Type B pancreatic cell (in vitro differentiated cells): ENCODE results near the gene FGD6. TPM values are rescaled to one million over a fixed set of nuclear protein-coding genes. Genes with fewer than 3 reads are reported as not detected.
A peak's percentile ranks its signal among the peaks of the same experiment; 100 is the strongest.

Experiments used
- DNase-seq: peaks from one replicate; pipeline ENCODE4 v3.0.0; 2021; ENCODE audit warnings: mixed read lengths; ENCODE audit not compliant: unreplicated experiment; ENCODE audit errors: extremely low spot score
- H3K27ac Mint-ChIP-seq: 2 replicates; pipeline ENCODE4 v1.8.0; 2021; ENCODE audit warnings: mild to moderate bottlenecking, mixed read lengths
- H3K27me3 Mint-ChIP-seq: 2 replicates; pipeline ENCODE4 v1.8.0; 2021; ENCODE audit warnings: mixed read lengths
- H3K36me3 Mint-ChIP-seq: 2 replicates; pipeline ENCODE4 v1.8.0; 2021; ENCODE audit warnings: mixed read lengths
- H3K4me1 Mint-ChIP-seq: one replicate; pipeline ENCODE4 v1.8.0; 2021; ENCODE audit warnings: mixed read lengths; ENCODE audit not compliant: unreplicated experiment
- H3K4me3 Mint-ChIP-seq: 2 replicates; pipeline ENCODE4 v1.8.0; 2021; ENCODE audit warnings: mild to moderate bottlenecking, mixed read lengths
- H3K9me3 Mint-ChIP-seq: 2 replicates; pipeline ENCODE4 v1.8.0; 2021; ENCODE audit warnings: mixed read lengths
- total RNA-seq: library from RNA; stranded (reverse); gene quantifications from 2 replicates; pipeline ENCODE4 v1.2.1, GENCODE V29; 2021; ENCODE audit warnings: low replicate concordance
- TF ChIP-seq, protein P1 (sequence below): fragments of 200-600 bp; sonication (generic); conservative IDR thresholded peaks from 2 replicates; pipeline ENCODE4 v1.5.0; 2021; ENCODE audit warnings: antibody characterized with exemption, mild to moderate bottlenecking

Gene FGD6
- total RNA-seq, 1 donor from 2014 or later: 27.5 TPM

DNA sequence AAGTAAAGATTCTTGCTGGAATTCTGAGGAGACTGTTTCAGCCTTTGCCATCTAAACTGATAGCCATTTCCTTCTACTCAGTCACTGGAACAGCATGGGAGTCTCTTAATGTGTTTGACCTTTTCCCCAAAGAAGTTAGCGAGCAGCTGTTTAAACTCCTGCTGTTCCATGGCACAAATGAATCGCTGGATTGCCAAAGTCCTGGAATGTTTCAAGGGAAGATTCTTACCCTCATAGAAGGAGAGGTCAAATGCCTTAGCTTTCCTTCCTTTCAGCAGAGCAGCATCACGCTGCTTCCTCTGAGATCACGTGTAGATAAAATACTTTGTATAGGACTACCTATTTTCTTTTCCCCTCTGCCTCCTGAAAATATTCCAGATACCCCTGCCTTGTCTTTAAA, 133.3 kb downstream of the FGD6 start:
- peaks cover 14% of the 10 kb centered on the region for H3K36me3 Mint-ChIP-seq
- H3K27me3 Mint-ChIP-seq: no peaks in the 10 kb centered on the region
- TF ChIP-seq, protein P1, sequence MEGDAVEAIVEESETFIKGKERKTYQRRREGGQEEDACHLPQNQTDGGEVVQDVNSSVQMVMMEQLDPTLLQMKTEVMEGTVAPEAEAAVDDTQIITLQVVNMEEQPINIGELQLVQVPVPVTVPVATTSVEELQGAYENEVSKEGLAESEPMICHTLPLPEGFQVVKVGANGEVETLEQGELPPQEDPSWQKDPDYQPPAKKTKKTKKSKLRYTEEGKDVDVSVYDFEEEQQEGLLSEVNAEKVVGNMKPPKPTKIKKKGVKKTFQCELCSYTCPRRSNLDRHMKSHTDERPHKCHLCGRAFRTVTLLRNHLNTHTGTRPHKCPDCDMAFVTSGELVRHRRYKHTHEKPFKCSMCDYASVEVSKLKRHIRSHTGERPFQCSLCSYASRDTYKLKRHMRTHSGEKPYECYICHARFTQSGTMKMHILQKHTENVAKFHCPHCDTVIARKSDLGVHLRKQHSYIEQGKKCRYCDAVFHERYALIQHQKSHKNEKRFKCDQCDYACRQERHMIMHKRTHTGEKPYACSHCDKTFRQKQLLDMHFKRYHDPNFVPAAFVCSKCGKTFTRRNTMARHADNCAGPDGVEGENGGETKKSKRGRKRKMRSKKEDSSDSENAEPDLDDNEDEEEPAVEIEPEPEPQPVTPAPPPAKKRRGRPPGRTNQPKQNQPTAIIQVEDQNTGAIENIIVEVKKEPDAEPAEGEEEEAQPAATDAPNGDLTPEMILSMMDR: no peak
- H3K27ac Mint-ChIP-seq: peak overlapping the region; percentile 44
- H3K4me1 Mint-ChIP-seq: peaks cover 18% of the 10 kb centered on the region
- H3K9me3 Mint-ChIP-seq: no peaks in the 10 kb centered on the region
- peak overlapping the region; percentile 42 for H3K4me3 Mint-ChIP-seq
- no peak for DNase-seq

GRCh38 chr12:95083471-95083870, 133.8 kb downstream of the FGD6 start:
- peak overlapping the region; percentile 44 for H3K27ac Mint-ChIP-seq
- H3K4me1 Mint-ChIP-seq: peaks cover 18% of the 10 kb centered on the region
- H3K36me3 Mint-ChIP-seq: peaks cover 9% of the 10 kb centered on the region
- no peak for DNase-seq
- peak overlapping the region; percentile 42 for H3K4me3 Mint-ChIP-seq
- H3K9me3 Mint-ChIP-seq: no peaks in the 10 kb centered on the region
- TF ChIP-seq, protein P1: no peak
- no peaks in the 10 kb centered on the region for H3K27me3 Mint-ChIP-seq

DNA sequence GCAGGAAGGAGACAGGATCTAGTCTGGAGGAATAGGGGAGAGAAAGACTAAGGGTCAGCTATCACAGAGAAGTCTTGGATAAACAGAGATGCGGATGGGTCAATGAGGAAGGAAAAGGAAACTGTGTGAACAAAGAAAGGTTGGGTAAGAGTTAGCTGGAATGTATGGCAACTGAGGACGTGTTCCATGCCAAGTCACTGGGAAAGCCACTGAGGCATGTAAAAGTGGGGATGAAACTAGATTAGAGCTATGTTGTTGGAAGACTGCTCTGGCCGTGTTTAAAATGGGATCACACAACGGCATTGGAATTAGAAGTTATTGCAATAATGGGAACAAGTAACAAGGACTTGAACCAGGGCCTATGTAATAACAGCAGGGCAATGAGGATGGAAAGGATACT, 139.9 kb downstream of the FGD6 start:
- no peak for DNase-seq
- Mint-ChIP-seq H3K4me1 (peaks cover 7% of the 10 kb centered on the region), H3K27ac (no peak overlapping the region), H3K4me3 (no peak overlapping the region), H3K36me3 (peaks cover 9% of the 10 kb centered on the region), H3K27me3 (no peaks in the 10 kb centered on the region), H3K9me3 (no peaks in the 10 kb centered on the region)
- TF ChIP-seq, protein P1: no peak

GRCh38 chr12:95074766-95075165, 142.5 kb downstream of the FGD6 start:
- no peak for DNase-seq
- H3K36me3 Mint-ChIP-seq: peaks cover 5% of the 10 kb centered on the region
- no peaks in the 10 kb centered on the region for H3K9me3 Mint-ChIP-seq
- TF ChIP-seq, protein P1: no peak
- peaks cover 7% of the 10 kb centered on the region for H3K4me1 Mint-ChIP-seq
- no peaks in the 10 kb centered on the region for H3K27me3 Mint-ChIP-seq
- H3K27ac Mint-ChIP-seq: no peak overlapping the region
- no peak overlapping the region for H3K4me3 Mint-ChIP-seq

DNA sequence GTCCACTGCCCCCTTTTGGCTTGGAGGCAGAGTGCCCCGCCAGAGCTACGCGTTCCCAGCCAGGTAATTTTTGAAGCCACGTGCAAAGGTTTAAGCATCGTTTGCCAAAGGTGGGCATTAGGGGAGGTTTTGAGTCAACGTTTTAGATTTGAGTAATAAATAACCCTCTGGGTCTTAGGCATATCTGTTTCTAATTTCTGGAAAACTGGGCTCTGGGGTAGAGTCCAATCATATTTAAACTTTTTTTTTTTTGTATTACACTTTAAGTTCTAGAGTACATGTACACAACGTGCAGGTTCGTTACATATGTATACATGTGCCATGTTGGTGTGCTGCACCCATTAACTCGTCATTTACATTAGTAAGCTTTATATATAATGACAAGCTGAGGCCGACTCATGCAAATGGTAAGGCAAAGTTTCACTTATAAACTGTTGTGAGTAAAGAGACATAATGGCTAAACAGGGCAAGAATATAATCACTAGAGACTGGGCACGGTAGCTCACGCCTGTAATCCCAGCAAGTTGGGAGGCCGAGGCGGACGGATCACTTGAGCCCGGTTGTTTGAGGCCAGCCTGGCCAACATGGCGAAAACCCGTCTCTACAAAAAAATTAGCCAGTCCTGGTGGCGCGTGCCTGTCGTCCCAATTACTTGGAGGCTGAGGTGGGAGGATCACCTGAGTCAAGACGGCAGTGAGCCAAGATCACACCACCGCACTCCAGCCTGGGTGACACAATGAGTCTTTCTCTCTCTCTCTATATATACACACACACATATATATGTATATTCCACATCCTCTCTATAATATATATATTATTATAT, 143.4 kb downstream of the FGD6 start:
- peak overlapping the region; percentile 94 for H3K4me3 Mint-ChIP-seq
- peaks cover 7% of the 10 kb centered on the region for H3K4me1 Mint-ChIP-seq
- H3K27me3 Mint-ChIP-seq: no peaks in the 10 kb centered on the region
- no peak for DNase-seq
- H3K27ac Mint-ChIP-seq: peak overlapping the region; percentile 86
- TF ChIP-seq, protein P1: peak; percentile 84
- peaks cover 5% of the 10 kb centered on the region for H3K36me3 Mint-ChIP-seq
- no peaks in the 10 kb centered on the region for H3K9me3 Mint-ChIP-seq
